GM12892 (cell line): ENCODE data around the gene DNAJC22.
"Not testable (repeated sequence)": the region's sequence is repeated elsewhere in the genome, so short reads cannot be mapped to it uniquely, and the experiment has no call there.

Source experiments
- DNase-seq: peaks from one replicate; pipeline ENCODE4 v3.0.0; 2011; ENCODE audit not compliant: insufficient read length
- FAIRE-seq: peaks from 2 replicates; lab custom pipeline; 2011; peaks lifted over from hg19 to GRCh38; lab: Jason Lieb, UNC
- POLR2A ChIP-seq: IDR thresholded peaks from 2 replicates; pipeline ENCODE4 v1.6.1; 2011; ENCODE audit warnings: low read depth, low read length, control low read depth
- POLR2AphosphoS5 ChIP-seq: IDR thresholded peaks from 2 replicates; pipeline ENCODE4 v1.6.1; 2011; ENCODE audit warnings: low read depth, low read length, control low read depth
- TAF1 ChIP-seq: IDR thresholded peaks from 2 replicates; pipeline ENCODE4 v1.6.1; 2011; ENCODE audit warnings: low read depth, mild to moderate bottlenecking, control low read depth, low read length, borderline replicate concordance

The DNAJC22 gene

DNA sequence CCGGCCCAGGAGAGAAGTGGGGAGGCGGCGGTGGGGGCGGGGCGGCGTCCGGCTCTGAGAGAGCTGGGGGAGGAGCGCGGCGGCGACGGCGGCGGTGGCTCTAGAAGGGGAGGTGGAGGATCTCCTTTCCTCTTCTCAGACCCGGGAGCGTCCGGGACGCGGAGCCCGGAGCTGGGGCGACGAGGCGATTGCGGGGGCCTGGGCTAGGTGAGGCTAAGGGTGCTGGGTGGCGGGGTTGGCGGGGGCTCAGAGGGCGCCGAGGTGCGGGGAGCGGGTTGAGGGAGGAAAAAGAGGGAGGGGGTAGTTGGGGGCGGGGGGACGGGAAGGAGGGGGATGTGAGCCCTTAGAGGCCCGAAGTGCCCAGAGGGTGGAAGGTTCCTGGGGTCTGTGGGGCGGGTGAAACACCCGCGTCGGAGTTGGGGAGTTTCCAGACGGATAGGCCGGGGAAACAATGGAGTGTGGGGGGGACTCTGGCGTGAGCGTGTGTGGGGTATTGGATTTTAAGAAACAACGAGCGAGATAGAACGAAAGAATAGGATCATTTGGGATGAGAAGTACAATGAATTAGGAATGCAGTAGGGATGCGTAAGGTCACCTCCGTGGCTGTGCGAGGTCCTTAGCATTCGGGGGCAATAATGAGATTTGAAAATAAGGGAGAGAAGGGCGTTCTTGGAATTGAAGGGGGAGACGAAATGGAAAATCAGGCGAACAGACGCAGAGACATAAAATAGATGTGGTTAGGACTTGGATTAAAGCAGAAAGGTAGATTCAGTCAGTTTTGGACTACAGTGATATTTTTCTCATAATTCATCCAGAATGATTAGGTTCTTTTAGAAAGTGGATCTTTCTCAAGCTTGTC is 20.9 kb downstream of the DNAJC22 start, which contains the start of gene SPATS2:
Gene SPATS2, plus strand, starts transcription at position 82 of the 859 bp plus-strand sequence. CDS start 93,551 bp downstream, outside the sequence.
- DNase-seq: no peak
- FAIRE-seq: peak; percentile 46
- TF ChIP-seq POLR2AphosphoS5 (no peak; the same call in 1 of the 2 replicates), POLR2A (no peak), TAF1 (no peak)

DNA sequence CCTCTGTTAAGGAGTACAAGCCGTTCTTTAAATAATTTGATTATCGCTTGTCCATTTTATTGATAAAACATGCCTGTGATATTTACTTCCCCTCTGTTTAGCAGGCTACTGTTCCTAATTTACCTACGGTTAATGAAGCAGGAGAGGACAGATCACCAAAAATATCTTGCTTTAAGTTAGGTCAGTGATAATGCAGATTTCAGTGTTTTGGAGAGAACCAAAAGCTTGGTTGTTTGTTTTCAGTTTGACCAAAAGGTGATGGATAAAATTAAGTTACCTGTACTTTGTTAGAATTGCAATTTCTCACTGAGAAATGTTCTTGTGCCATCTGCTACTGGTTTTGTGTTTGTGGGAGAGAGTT is 21.5 kb downstream of the DNAJC22 start:
- TF ChIP-seq POLR2A (no peak), POLR2AphosphoS5 (no peak), TAF1 (no peak)
- FAIRE-seq (no peak), DNase-seq (no peak)

DNA sequence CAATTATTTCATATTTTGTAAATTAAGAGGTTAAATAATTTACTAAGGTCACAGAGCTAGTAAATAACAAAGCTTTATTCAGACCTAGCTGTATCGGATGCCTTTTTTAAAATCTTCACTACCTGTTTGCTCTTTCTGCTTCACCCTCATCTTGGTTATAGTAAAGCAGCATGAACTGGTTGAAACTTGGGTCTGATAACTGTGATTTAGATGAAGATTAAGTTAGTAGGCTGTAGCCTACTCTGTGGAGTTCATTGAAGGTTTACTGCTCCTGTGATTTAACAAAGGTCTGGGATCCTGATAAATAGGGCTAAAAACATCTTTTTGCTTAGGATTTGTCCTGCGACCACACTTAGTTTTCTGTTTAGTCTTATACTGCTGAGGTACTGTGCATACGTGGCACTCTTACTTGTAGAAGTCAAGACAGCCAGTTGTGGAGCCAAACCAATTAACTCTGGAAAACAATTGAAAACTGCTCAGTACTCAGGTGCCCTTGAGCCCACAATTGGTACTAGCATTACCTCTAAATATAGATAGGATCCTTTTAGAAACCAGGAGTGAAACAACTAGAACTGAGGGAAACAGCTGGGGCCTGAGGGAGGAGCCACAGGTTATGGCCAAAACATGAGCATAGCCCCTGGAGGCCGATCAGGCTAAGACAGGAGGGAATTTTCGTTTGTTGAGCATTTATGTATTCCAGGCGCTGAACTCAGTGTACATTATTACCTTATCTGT is 22.9 kb downstream of the DNAJC22 start:
- FAIRE-seq (peak; percentile 51), DNase-seq (peak; percentile 46)
- TF ChIP-seq POLR2A: no peak
- no peak for TF ChIP-seq TAF1
- TF ChIP-seq POLR2AphosphoS5: no peak

GRCh38 chr12:49370539-49370938 is 23.9 kb downstream of the DNAJC22 start:
- FAIRE-seq (no peak), DNase-seq (no peak)
- no peak for TF ChIP-seq POLR2AphosphoS5
- TF ChIP-seq TAF1: no peak
- TF ChIP-seq POLR2A: no peak

GRCh38 chr12:49375406-49375805 is 28.7 kb downstream of the DNAJC22 start:
- TF ChIP-seq POLR2A: no peak
- no peak for TF ChIP-seq POLR2AphosphoS5
- TF ChIP-seq TAF1: no peak
- FAIRE-seq (no peak), DNase-seq (no peak)

- no peak for DNase-seq
- no peak for FAIRE-seq
- TF ChIP-seq POLR2A: no peak
- no peak for TF ChIP-seq TAF1
- no peak for TF ChIP-seq POLR2AphosphoS5
Measured at GRCh38 chr12:49377386-49377785, 30.7 kb downstream of the DNAJC22 start.

GRCh38 chr12:49380184-49380583 is 33.5 kb downstream of the DNAJC22 start:
- DNase-seq, FAIRE-seq: not testable (repeated sequence)

GRCh38 chr12:49388682-49389386 is 42.1 kb downstream of the DNAJC22 start:
- FAIRE-seq (no peak), DNase-seq (no peak)
- TF ChIP-seq TAF1 (no peak), POLR2A (no peak), POLR2AphosphoS5 (no peak)

DNA sequence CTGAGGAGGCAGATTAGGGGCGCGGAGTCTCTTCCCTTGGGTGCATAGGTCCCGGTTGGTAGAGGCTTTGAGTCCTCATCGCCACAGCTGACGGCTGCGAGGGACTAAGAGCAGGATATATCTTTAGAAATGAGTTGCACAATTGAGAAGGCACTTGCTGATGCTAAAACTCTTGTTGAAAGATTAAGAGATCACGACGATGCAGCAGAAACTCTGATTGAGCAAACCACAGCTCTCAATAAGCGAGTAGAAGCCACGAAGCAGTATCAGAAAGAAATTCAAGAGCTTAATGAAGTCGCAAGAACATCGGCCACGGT is 42.7 kb downstream of the DNAJC22 start:
- DNase-seq (no peak), FAIRE-seq (no peak)
- no peak for TF ChIP-seq POLR2A
- TF ChIP-seq TAF1: no peak
- no peak for TF ChIP-seq POLR2AphosphoS5

- TF ChIP-seq POLR2AphosphoS5 (no peak), POLR2A (no peak), TAF1 (no peak)
- DNase-seq: no peak
- FAIRE-seq: no peak
Measured at GRCh38 chr12:49397000-49397399, 50.3 kb downstream of the DNAJC22 start.

GRCh38 chr12:49400304-49400703 is 53.6 kb downstream of the DNAJC22 start:
- DNase-seq (no peak), FAIRE-seq (no peak)
- no peak for TF ChIP-seq TAF1
- TF ChIP-seq POLR2A: no peak
- no peak for TF ChIP-seq POLR2AphosphoS5
